Activated CD8-positive, alpha-beta memory T cell treated with anti-CD3 and anti-CD28 coated beads for 48 hours (primary cell): Measurements from ENCODE around the gene FOXR2.

Experiments used
- DNase-seq, 3 experiments: peaks; one replicate each; pipeline ENCODE4 v3.0.0-alpha.2; 2020; ENCODE audit warnings: low read depth in 2 of 3, low spot score in 2 of 3

FOXR2 gene

GRCh38 chrX:55623100-55623499 is at the start of gene FOXR2:
Gene FOXR2 (plus strand): TSS chrX:55623400. CDS start chrX:55623712, 312 bp downstream.
- DNase-seq: no peak

- no peak for DNase-seq
These were observed 44.1 kb upstream of the FOXR2 start for GRCh38 chrX:55579115-55579514.

GRCh38 chrX:55582447-55582846 is 40.8 kb upstream of the FOXR2 start:
- no peak for DNase-seq

- DNase-seq: no peak
These were observed 29.9 kb upstream of the FOXR2 start for GRCh38 chrX:55593296-55593695.

- DNase-seq: no peak
These were observed 29.4 kb upstream of the FOXR2 start for GRCh38 chrX:55593756-55594257.

- DNase-seq: no peak
These were observed 24.9 kb upstream of the FOXR2 start for GRCh38 chrX:55598333-55598732.

GRCh38 chrX:55619547-55619946 is 3.7 kb upstream of the FOXR2 start:
- DNase-seq: no peak

- DNase-seq: no peak
These were observed 1.2 kb downstream of the FOXR2 start for GRCh38 chrX:55624403-55624802.

GRCh38 chrX:55636109-55636508 is 12.9 kb downstream of the FOXR2 start:
- DNase-seq: no peak

GRCh38 chrX:55638933-55639332 is 15.7 kb downstream of the FOXR2 start:
- DNase-seq: no peak

- DNase-seq: no peak
These were observed 17.7 kb downstream of the FOXR2 start for GRCh38 chrX:55640854-55641253.

- DNase-seq: no peak
These were observed 25.2 kb downstream of the FOXR2 start for GRCh38 chrX:55648434-55648833.

- DNase-seq: no peak
These were observed 36.7 kb downstream of the FOXR2 start for GRCh38 chrX:55659931-55660330.

- no peak for DNase-seq
These were observed 40.4 kb downstream of the FOXR2 start for GRCh38 chrX:55663584-55663983.

- no peak for DNase-seq
These were observed 44.9 kb downstream of the FOXR2 start for GRCh38 chrX:55668084-55668483.
